Activated CD8-positive, alpha-beta T cell treated with anti-CD3 and anti-CD28 coated beads for 36 hours (primary cell): ENCODE data around the gene ST8SIA1. TPM values are rescaled to one million over a fixed set of nuclear protein-coding genes. Genes with fewer than 3 reads are reported as not detected.

Source experiments
- ATAC-seq: fragments of 200-7000 bp; cut with Tn5 transposase; one replicate; pipeline ENCODE4 v1.10.0; 2021; ENCODE audit warnings: mild to moderate bottlenecking, moderate library complexity
- CTCF ChIA-PET: fragments of 350-600 bp; sonication (Branson Sonifier 250); formaldehyde crosslinking; loops from one replicate; lab custom pipeline; 2021; ENCODE audit warnings: antibody characterized with exemption; lab: Charles Lee
- POLR2A ChIA-PET: fragments of 350-600 bp; sonication (Branson Sonifier 250); formaldehyde crosslinking; loops from one replicate; lab custom pipeline; 2021; ENCODE audit warnings: antibody characterized with exemption; lab: Charles Lee
- DNase-seq: peaks from one replicate; pipeline ENCODE4 v3.0.0-alpha.2; 2020
- H3K27ac Mint-ChIP-seq: one replicate; pipeline ENCODE4 v1.8.0; 2021; ENCODE audit warnings: mild to moderate bottlenecking, mixed read lengths
- H3K27me3 Mint-ChIP-seq: one replicate; pipeline ENCODE4 v1.8.0; 2021; ENCODE audit warnings: mixed read lengths
- H3K36me3 Mint-ChIP-seq: one replicate; pipeline ENCODE4 v1.8.0; 2021; ENCODE audit warnings: low read depth, mixed read lengths
- H3K4me1 Mint-ChIP-seq: one replicate; pipeline ENCODE4 v1.8.0; 2021; ENCODE audit warnings: low read depth, mixed read lengths
- H3K4me3 Mint-ChIP-seq: one replicate; pipeline ENCODE4 v1.8.0; 2021; ENCODE audit warnings: mild to moderate bottlenecking, moderate library complexity, mixed read lengths
- H3K9me3 Mint-ChIP-seq: one replicate; pipeline ENCODE4 v1.8.0; 2021; ENCODE audit warnings: mixed read lengths
- intact Hi-C: fragments of 100-400 bp; cut with micrococcal nuclease; formaldehyde crosslinking; loops from one replicate; pipeline ENCODE4 v1.10.0; 2022
- total RNA-seq, 2 experiments: library from RNA; stranded (reverse); gene quantifications; one replicate each; pipeline ENCODE4 v1.2.3, GENCODE V29; 2021
- TF ChIP-seq, protein P1 (sequence below): fragments of 200-600 bp; IDR thresholded peaks from one replicate; pipeline ENCODE4 v1.8.0; 2022; ENCODE audit warnings: antibody characterized with exemption, mild to moderate bottlenecking

ST8SIA1 gene
- total RNA-seq, 2 experiments from 2014 or later = 1.5 to 2.5 TPM

DNA sequence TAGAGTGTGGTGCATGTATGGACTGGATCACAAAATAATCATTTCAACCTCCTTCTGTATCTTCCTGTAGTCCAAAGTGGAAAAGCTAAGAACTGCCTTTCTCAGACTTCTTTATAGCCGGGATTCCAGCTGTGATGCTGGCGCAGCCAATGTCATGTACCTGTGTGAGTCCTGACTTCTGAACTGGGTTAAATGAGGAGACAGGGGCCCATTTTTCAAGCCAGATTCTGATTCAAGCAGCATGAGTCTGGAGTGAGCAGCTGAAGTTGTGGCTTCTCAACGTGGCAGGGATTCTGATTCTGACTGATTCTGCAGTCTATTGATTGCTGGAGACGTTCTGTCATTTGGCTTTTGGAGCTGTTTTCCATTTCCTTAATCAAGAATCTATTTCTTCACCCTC lies 111.2 kb downstream of the ST8SIA1 start:
- intact Hi-C loops = no loop called here
- ChIA-PET CTCF (no interaction called here), POLR2A (no interaction called here)
- TF ChIP-seq, protein P1, sequence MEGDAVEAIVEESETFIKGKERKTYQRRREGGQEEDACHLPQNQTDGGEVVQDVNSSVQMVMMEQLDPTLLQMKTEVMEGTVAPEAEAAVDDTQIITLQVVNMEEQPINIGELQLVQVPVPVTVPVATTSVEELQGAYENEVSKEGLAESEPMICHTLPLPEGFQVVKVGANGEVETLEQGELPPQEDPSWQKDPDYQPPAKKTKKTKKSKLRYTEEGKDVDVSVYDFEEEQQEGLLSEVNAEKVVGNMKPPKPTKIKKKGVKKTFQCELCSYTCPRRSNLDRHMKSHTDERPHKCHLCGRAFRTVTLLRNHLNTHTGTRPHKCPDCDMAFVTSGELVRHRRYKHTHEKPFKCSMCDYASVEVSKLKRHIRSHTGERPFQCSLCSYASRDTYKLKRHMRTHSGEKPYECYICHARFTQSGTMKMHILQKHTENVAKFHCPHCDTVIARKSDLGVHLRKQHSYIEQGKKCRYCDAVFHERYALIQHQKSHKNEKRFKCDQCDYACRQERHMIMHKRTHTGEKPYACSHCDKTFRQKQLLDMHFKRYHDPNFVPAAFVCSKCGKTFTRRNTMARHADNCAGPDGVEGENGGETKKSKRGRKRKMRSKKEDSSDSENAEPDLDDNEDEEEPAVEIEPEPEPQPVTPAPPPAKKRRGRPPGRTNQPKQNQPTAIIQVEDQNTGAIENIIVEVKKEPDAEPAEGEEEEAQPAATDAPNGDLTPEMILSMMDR = no peak
- DNase-seq (no peak), ATAC-seq (no peak)
- H3K27ac Mint-ChIP-seq = no peak overlapping the region
- no peaks in the 10 kb centered on the region for H3K9me3 Mint-ChIP-seq
- no peak overlapping the region for H3K4me3 Mint-ChIP-seq
- no peaks in the 10 kb centered on the region for H3K27me3 Mint-ChIP-seq
- no peaks in the 10 kb centered on the region for H3K36me3 Mint-ChIP-seq
- H3K4me1 Mint-ChIP-seq = no peaks in the 10 kb centered on the region

DNA sequence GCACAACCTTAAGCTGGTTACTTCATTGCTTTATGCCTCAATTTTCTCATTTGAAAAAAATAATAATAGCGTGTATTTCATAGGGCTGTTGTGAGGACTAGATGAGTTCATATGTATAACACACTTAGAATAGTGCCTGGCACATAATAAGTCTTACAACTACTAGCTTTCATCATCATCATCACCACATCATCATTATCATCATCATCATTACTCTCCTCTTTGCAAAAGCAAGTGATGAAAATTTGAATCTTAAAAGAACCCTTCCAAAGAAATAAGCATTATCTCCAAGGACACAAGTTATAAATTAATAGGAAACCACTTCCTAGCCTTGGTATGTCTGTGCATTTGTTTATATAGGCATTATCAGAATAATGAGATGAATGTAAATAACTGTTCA lies 117.0 kb downstream of the ST8SIA1 start:
- Mint-ChIP-seq H3K4me3 (no peak overlapping the region), H3K27me3 (no peaks in the 10 kb centered on the region), H3K9me3 (no peaks in the 10 kb centered on the region), H3K4me1 (no peaks in the 10 kb centered on the region), H3K36me3 (no peaks in the 10 kb centered on the region), H3K27ac (no peak overlapping the region)
- CTCF ChIA-PET = no interaction called here
- TF ChIP-seq, protein P1 = no peak
- no peak for ATAC-seq
- POLR2A ChIA-PET = no interaction called here
- intact Hi-C loops = no loop called here
- DNase-seq = no peak

DNA sequence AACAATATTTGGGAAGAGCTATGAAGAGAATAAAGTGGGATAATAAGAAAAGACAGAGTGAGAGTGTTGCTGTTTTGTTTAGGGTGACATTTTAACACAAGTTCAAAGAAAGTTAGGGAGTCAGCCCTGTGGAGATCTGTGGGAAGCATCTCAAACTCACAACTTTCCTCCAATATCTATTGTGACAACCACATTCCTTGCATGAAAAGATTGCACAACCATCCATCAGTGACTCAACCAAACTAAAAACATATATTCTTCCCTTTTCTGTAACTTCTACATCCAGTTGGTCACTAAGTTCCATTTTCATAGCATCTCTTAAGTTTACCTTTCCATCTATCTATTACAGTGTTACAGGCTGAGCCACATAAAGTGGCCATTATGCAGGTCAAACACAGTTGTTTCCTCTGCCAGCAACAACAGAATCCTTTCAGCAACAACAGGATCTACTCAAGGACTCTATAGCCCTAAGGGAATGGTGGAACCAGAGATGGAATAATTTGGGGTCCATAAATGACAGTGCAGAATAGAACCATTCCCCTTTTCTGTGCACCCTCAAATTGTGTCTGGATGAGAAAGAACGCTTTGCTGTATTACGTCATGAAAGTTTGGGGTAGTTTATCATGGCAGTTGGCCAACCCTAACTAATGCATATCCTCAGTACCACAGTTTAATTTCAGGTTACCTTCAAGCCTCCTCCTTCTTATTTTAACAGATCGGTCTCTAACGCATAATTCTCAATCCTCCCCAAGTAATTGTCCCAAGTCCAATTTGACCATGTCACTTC lies 118.8 kb downstream of the ST8SIA1 start:
- H3K9me3 Mint-ChIP-seq = no peaks in the 10 kb centered on the region
- intact Hi-C loops = no loop called here
- no peaks in the 10 kb centered on the region for H3K4me1 Mint-ChIP-seq
- CTCF ChIA-PET = no interaction called here
- POLR2A ChIA-PET = no interaction called here
- no peaks in the 10 kb centered on the region for H3K27me3 Mint-ChIP-seq
- DNase-seq (no peak), ATAC-seq (no peak)
- TF ChIP-seq, protein P1 = no peak
- no peak overlapping the region for H3K27ac Mint-ChIP-seq
- H3K36me3 Mint-ChIP-seq = no peaks in the 10 kb centered on the region
- no peak overlapping the region for H3K4me3 Mint-ChIP-seq

DNA sequence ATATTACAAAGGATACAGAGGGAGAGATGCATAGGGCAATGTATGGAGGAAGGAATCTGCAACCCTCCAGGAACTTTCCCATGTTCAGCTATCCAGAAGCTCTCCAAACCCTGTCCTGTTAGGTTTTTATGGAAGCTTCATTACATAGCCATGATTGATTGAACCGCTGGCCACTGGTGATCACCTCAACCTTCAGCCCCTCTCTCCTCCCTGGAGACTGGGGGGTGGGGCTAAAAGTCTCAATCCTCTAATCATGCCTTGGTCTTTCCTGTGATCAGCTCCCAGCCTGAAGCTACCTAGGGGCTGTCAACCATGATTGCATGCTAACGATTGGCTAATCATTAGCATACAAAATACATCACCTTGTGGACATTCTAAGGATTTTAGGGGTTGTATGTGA lies 123.4 kb downstream of the ST8SIA1 start:
- ChIA-PET POLR2A (no interaction called here), CTCF (interaction anchor here (1.0 kb wide), 1 partner anchor 38 kb away, joined by 3 read pairs; no protein-coding TSS in a partner anchor)
- no peaks in the 10 kb centered on the region for H3K4me1 Mint-ChIP-seq
- ATAC-seq (no peak), DNase-seq (no peak)
- no peak overlapping the region for H3K27ac Mint-ChIP-seq
- intact Hi-C loops = no loop called here
- TF ChIP-seq, protein P1 = no peak
- no peaks in the 10 kb centered on the region for H3K27me3 Mint-ChIP-seq
- no peak overlapping the region for H3K4me3 Mint-ChIP-seq
- H3K36me3 Mint-ChIP-seq = no peaks in the 10 kb centered on the region
- no peaks in the 10 kb centered on the region for H3K9me3 Mint-ChIP-seq

DNA sequence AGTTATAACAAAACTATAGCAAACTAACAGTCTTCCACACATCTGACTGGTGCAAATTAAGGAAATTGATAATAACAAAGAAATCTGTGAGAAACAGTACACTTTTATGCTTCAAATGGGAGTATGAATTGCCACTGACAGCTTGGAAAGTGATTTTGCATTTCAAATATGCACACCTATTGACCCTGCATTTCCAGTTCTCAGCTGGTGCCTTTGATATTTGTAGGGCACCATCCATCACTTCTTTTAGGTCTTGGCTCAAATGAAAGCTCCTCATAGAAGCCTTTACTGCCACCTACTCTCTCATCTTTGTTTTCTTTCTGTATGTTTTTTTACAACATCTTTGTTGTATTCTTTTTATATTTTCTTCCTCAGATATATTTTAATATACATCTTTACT lies 125.1 kb downstream of the ST8SIA1 start:
- H3K27ac Mint-ChIP-seq = no peak overlapping the region
- ChIA-PET CTCF (no interaction called here), POLR2A (no interaction called here)
- no peaks in the 10 kb centered on the region for H3K36me3 Mint-ChIP-seq
- DNase-seq = no peak
- no peaks in the 10 kb centered on the region for H3K27me3 Mint-ChIP-seq
- no peaks in the 10 kb centered on the region for H3K4me1 Mint-ChIP-seq
- intact Hi-C loops = no loop called here
- no peak overlapping the region for H3K4me3 Mint-ChIP-seq
- ATAC-seq = no peak
- TF ChIP-seq, protein P1 = no peak
- no peaks in the 10 kb centered on the region for H3K9me3 Mint-ChIP-seq
